Fibroblast of lung (primary cell): ENCODE data around the gene HSD17B13. TPM values are rescaled to one million over a fixed set of nuclear protein-coding genes. Genes with fewer than 3 reads are reported as not detected.
"Not testable (repeated sequence)": the region's sequence is repeated elsewhere in the genome, so short reads cannot be mapped to it uniquely, and the experiment has no call there.

Experiments
- DNase-seq, 2 donors: peaks; one replicate each; pipeline versions ENCODE4 v3.0.0 to v3.0.0-alpha.2; 2010; ENCODE audit warnings: low read depth in 2 of 2
- H2AFZ ChIP-seq: 2 replicates; pipeline ENCODE4 v1.5.1; 2012; ENCODE audit warnings: low read length, control low read depth, inconsistent platforms
- H3K27ac ChIP-seq: 2 replicates; pipeline ENCODE4 v1.5.1; 2011; ENCODE audit warnings: low read length, control low read depth; ENCODE audit not compliant: insufficient read depth
- H3K27me3 ChIP-seq: 2 replicates; pipeline ENCODE4 v1.5.1; 2011; ENCODE audit warnings: mild to moderate bottlenecking, low read length; ENCODE audit not compliant: control insufficient read depth, insufficient read depth
- H3K36me3 ChIP-seq: 2 replicates; pipeline ENCODE4 v1.5.1; 2011; ENCODE audit warnings: low read length; ENCODE audit not compliant: control insufficient read depth, insufficient read depth
- H3K4me1 ChIP-seq: 2 replicates; pipeline ENCODE4 v1.5.1; 2011; ENCODE audit warnings: low read length; ENCODE audit not compliant: control insufficient read depth, insufficient read depth; ENCODE audit errors: extremely low read depth
- H3K4me2 ChIP-seq: 2 replicates; pipeline ENCODE4 v1.5.1; 2011; ENCODE audit warnings: low read length, control low read depth; ENCODE audit not compliant: insufficient read depth; ENCODE audit errors: extremely low read depth
- H3K4me3 ChIP-seq, 4 experiments: fragments of 200-600 bp in 1 of 4; sonication (generic) in 1 of 4; replicated peaks in 1 of 4; 2 replicates each; pipeline ENCODE4 v1.5.1; 2011 to 2016; ENCODE audit warnings: low read length in 4 of 4, low read depth in 3 of 4, mild to moderate bottlenecking in 3 of 4, control low read depth in 2 of 4, inconsistent platforms in 1 of 4, mixed read lengths in 1 of 4; ENCODE audit not compliant: insufficient read depth in 1 of 4; ENCODE audit errors: control extremely low read depth in 1 of 4
- H3K79me2 ChIP-seq: 2 replicates; pipeline ENCODE4 v1.5.1; 2012; ENCODE audit warnings: mild to moderate bottlenecking, low read length, inconsistent platforms; ENCODE audit not compliant: control insufficient read depth, insufficient read depth
- H3K9ac ChIP-seq: 2 replicates; pipeline ENCODE4 v1.5.1; 2011; ENCODE audit warnings: mild to moderate bottlenecking, low read length, control low read depth; ENCODE audit not compliant: insufficient read depth
- H3K9me3 ChIP-seq: 2 replicates; pipeline ENCODE4 v1.5.1; 2012; ENCODE audit warnings: low read depth, low read length; ENCODE audit not compliant: control insufficient read depth, insufficient read depth
- H4K20me1 ChIP-seq: 2 replicates; pipeline ENCODE4 v1.5.1; 2011; ENCODE audit warnings: low read length; ENCODE audit not compliant: control insufficient read depth, insufficient read depth; ENCODE audit errors: extremely low read depth
- EZH2 ChIP-seq: IDR thresholded peaks from 2 replicates; pipeline ENCODE4 v1.5.1; 2012; ENCODE audit warnings: low read length, control low read depth, mild to moderate bottlenecking; ENCODE audit errors: missing control alignments
- polyA plus RNA-seq, 2 donors: library from polyadenylated mRNA; depleted of rRNA in 1 of 2; stranded (reverse) in 1 of 2; unstranded in 1 of 2; fragments of >200 nt; gene quantifications; 2 replicates each; pipeline ENCODE4 v1.2.1, GENCODE V29; 2011 to 2012; ENCODE audit warnings: missing spikeins in 1 of 2
- total RNA-seq: library from RNA; depleted of rRNA; stranded (reverse); fragments of >200 nt; gene quantifications from 2 replicates; pipeline ENCODE4 v1.2.1, GENCODE V29; 2014
- TF ChIP-seq, protein P1 (sequence below), 2 donors: IDR thresholded peaks in 1 of 2; conservative IDR thresholded peaks in 1 of 2; 1 replicate in 1 of 2; 2 replicates in 1 of 2; pipeline ENCODE4 v1.5.1; 2011 to 2012; ENCODE audit warnings: low read length in 2 of 2, control low read depth in 1 of 2, inconsistent platforms in 1 of 2, low read depth in 1 of 2, mild to moderate bottlenecking in 1 of 2

Gene HSD17B13
- total and polyA plus RNA-seq, 2 donors (not counting 1 experiment from before 2014, with no cell fraction given), result 0.11 to 0.17 TPM

DNA sequence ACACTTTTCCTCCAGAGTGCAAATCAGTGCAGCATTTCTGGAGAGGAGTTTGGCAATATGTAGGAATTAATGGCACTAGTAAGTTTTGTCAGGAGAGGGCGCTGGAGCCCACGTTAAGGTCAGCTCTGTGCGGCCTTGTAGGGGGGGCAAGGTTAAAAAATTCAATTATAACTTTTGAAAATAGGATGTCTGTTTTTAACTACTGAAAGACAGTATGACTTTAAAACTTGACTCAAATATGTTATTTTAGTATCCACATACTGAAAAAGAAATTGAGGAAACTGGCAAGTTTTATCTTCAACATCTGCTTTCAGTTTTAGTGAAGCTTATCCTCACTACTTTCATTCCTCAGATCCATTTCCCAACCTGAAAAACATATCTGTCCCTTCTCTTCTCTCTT is 30.9 kb upstream of the HSD17B13 start:
- H3K79me2 ChIP-seq, result no peaks in the 10 kb centered on the region
- H3K4me2 ChIP-seq, result no peak overlapping the region
- no peaks in the 10 kb centered on the region for H3K27me3 ChIP-seq
- H3K4me3 ChIP-seq, result no peak overlapping the region
- TF ChIP-seq, protein P1, sequence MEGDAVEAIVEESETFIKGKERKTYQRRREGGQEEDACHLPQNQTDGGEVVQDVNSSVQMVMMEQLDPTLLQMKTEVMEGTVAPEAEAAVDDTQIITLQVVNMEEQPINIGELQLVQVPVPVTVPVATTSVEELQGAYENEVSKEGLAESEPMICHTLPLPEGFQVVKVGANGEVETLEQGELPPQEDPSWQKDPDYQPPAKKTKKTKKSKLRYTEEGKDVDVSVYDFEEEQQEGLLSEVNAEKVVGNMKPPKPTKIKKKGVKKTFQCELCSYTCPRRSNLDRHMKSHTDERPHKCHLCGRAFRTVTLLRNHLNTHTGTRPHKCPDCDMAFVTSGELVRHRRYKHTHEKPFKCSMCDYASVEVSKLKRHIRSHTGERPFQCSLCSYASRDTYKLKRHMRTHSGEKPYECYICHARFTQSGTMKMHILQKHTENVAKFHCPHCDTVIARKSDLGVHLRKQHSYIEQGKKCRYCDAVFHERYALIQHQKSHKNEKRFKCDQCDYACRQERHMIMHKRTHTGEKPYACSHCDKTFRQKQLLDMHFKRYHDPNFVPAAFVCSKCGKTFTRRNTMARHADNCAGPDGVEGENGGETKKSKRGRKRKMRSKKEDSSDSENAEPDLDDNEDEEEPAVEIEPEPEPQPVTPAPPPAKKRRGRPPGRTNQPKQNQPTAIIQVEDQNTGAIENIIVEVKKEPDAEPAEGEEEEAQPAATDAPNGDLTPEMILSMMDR (conservative IDR thresholded peaks at IDR 0.05 in 1 of 2, IDR thresholded peaks at IDR 0.05 in 1 of 2; ENCODE audit: low read depth in 1 of 2, low read length in 2 of 2), result peak; percentile 54 to 65
- TF ChIP-seq EZH2, result no peak
- DNase-seq, result peak; percentile 23 to 67
- peaks cover 5% of the 10 kb centered on the region for H3K4me1 ChIP-seq
- no peaks in the 10 kb centered on the region for H3K36me3 ChIP-seq
- H3K9me3 ChIP-seq, result no peaks in the 10 kb centered on the region
- H3K27ac ChIP-seq, result no peak overlapping the region
- no peaks in the 10 kb centered on the region for H4K20me1 ChIP-seq
- H3K9ac ChIP-seq, result no peak overlapping the region
- H2AFZ ChIP-seq, result no peak overlapping the region

DNA sequence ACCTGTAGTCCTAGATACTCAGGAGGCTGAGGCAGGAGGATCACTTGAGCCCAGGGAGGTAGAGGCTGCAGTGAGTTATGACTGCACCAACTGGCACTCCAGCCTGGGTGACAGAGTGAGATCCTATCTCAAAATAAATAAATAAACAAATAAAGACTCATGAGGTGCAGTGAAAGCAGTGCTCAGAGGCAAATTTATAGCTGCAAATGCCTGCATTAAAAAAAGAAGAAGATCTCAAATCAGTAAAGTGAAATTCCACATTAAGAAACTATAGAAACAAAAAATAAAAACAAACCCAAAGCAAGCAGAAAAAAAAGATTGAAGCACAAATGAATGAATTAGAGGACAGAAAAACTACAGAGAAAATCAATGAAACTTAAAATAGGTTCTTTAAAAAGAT is 22.5 kb upstream of the HSD17B13 start:
- Histone ChIP-seq H3K36me3 (peaks cover 2% of the 10 kb centered on the region), H3K27me3 (no peaks in the 10 kb centered on the region), H3K4me1 (no peaks in the 10 kb centered on the region), H2AFZ (no peak overlapping the region), H3K4me3 (no peak overlapping the region), H3K4me2 (no peak overlapping the region), H3K79me2 (no peaks in the 10 kb centered on the region), H4K20me1 (no peaks in the 10 kb centered on the region), H3K9me3 (no peaks in the 10 kb centered on the region), H3K9ac (no peak overlapping the region), H3K27ac (no peak overlapping the region)
- no peak for DNase-seq
- no peak for TF ChIP-seq EZH2

DNA sequence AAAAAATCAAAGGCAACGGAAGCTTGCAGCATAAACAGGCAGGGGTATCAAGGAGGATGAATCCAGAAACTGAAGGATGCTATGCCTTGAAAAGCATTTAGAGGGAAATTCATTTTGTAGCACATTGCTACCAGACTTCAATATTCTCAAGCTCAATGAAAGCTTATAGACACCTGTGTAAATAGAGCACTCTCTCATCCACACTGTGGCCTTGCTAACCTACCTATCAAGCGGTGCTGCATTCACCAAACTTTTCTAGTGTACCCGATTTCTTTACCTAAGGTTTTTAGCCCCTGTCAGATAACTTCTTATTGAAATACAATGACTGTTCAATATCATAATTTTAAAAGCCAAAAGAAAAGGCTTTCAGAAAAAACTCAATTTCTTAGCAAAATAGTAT is 20.2 kb upstream of the HSD17B13 start:
- no peak overlapping the region for H3K9ac ChIP-seq
- no peaks in the 10 kb centered on the region for H3K4me1 ChIP-seq
- no peaks in the 10 kb centered on the region for H3K9me3 ChIP-seq
- H2AFZ ChIP-seq, result no peak overlapping the region
- H4K20me1 ChIP-seq, result no peaks in the 10 kb centered on the region
- no peak overlapping the region for H3K4me2 ChIP-seq
- no peak overlapping the region for H3K27ac ChIP-seq
- no peaks in the 10 kb centered on the region for H3K27me3 ChIP-seq
- no peaks in the 10 kb centered on the region for H3K79me2 ChIP-seq
- TF ChIP-seq, protein P1 (conservative IDR thresholded peaks at IDR 0.05 in 1 of 2, IDR thresholded peaks at IDR 0.05 in 1 of 2; ENCODE audit: low read depth in 1 of 2, low read length in 2 of 2), result no peak
- no peak for TF ChIP-seq EZH2
- H3K36me3 ChIP-seq, result peaks cover 2% of the 10 kb centered on the region
- H3K4me3 ChIP-seq, result no peak overlapping the region
- DNase-seq, result no peak

DNA sequence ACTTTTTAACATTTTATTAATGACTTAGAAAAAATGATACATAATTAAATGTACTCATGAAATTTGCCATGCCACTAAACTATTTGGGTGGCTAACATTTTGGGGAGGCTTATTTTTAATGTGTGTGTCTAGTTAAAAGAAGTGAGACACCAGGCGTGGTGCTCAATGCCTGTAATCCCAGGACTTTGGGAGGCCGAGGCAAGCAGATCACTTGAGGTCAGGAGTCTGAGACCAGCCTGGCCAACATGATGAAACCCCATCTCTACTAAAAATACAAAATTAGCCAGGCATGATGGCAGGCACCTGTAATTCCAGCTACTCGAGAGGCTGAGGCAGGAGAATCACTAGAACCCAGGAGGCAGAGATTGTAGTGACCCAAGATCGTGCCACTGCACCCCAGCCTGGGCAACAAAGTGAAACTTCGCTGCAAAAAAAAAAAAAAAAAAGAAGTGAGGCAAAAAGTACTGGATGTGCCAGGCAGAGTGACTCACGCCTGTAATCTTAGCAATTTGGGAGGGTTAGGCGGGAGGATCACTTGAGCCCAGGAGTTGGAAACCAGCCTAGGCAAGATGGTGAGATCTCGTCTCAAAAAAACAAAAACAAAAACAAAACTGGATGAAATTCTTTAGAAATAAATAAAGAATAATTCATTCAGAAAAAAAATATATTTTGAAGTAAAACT is 19.4 kb upstream of the HSD17B13 start:
- H3K4me2 ChIP-seq, result not testable (repeated sequence)

More for the DNA sequence above, 19.4 kb upstream of the HSD17B13 start:
- DNase-seq, result peak; percentile 37 to 49
- not testable (repeated sequence) for H2AFZ ChIP-seq, H3K9me3 ChIP-seq, H3K9ac ChIP-seq, H3K4me3 ChIP-seq, H3K27ac ChIP-seq, H3K79me2 ChIP-seq, H4K20me1 ChIP-seq, H3K27me3 ChIP-seq, H3K36me3 ChIP-seq, H3K4me1 ChIP-seq
